HG03469 (cell line): ENCODE data around the gene ADAM33.
A peak's percentile ranks its signal among the peaks of the same experiment; 100 is the strongest.

Source experiments
- ATAC-seq: cut with Tn5 transposase; IDR thresholded peaks from one replicate; pipeline ENCODE4 v1.9.1; 2021; ENCODE audit warnings: mild to moderate bottlenecking, moderate library complexity, moderate number of reproducible peaks; ENCODE audit not compliant: unreplicated experiment

Gene ADAM33

DNA sequence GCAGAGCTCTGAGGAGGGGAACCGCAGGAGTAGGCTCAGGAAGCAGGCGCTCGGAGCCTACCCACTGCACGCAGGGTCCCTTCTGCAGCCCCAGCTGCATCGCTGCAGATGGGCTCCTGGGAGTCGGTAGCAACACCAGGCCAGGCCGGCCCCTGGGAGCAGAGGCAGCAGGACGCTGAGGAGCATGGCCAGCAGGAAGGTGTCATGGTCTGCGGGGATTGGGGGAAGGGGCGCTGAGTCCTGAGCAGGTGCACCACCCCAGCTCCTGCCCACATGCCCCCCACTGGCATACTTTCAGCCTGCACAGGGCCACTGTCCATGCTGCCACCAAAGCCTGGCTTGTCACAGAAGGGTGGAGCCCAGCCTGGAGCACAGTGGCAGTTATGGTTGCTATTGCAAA lies 10.9 kb downstream of the ADAM33 start:
- no peak for ATAC-seq

GRCh38 chr20:3670511-3670910 lies 11.3 kb downstream of the ADAM33 start:
- no peak for ATAC-seq

GRCh38 chr20:3669710-3670367 lies 12.0 kb downstream of the ADAM33 start:
- ATAC-seq, result no peak

DNA sequence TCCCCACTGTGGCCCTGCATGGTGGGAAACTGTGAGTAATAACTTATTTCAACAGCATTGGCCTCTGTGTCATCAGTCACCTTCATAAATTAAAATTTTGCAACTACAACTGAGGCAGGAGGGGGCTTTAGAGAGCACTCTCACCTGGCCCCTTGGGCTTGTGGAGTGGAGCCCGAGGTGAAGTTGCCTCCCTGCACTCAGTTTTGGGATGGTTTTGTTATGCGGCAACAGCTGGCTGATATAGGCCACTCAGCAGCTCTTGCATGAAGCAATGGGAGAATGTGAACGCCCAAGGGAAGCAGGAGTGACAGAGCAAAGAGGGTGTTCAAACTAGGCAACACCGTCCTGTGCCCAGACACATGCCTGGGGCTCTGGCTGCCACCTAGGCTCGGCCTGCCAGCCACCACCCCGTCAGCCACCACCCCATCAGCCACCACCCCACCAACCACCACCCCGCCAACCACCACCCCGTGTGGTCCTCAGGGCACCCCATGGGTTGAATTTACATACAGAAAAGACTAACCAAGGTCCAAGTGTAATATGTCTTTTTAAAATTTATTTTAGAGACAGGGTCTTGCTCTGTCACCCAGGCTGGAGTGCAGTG lies 14.3 kb downstream of the ADAM33 start:
- ATAC-seq, result no peak

DNA sequence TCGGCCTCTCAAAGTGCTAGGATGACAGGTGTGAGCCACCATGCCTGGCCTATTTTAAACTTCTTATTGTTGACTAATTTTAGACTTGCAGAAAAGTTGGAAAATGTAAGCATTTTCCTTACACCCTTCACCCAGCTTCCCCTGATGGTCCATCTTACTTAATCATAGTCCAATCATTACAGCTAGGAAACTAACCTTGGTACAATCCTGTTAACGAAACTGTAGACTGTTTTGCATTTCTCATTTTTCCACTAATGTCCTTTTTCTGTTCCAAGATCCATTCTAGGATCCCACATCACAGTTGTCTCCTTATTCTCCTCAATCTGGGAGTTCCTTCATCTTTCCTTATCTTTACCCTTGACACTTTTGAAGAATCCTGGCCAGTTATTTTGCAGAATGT lies 18.0 kb downstream of the ADAM33 start:
- no peak for ATAC-seq

- ATAC-seq, result no peak
These were observed 18.6 kb downstream of the ADAM33 start, which contains the start of gene GFRA4 for GRCh38 chr20:3663031-3663701. TSS of gene GFRA4 (minus strand) at chr20:3663399. CDS start at chr20:3663399, 0 bp downstream.

DNA sequence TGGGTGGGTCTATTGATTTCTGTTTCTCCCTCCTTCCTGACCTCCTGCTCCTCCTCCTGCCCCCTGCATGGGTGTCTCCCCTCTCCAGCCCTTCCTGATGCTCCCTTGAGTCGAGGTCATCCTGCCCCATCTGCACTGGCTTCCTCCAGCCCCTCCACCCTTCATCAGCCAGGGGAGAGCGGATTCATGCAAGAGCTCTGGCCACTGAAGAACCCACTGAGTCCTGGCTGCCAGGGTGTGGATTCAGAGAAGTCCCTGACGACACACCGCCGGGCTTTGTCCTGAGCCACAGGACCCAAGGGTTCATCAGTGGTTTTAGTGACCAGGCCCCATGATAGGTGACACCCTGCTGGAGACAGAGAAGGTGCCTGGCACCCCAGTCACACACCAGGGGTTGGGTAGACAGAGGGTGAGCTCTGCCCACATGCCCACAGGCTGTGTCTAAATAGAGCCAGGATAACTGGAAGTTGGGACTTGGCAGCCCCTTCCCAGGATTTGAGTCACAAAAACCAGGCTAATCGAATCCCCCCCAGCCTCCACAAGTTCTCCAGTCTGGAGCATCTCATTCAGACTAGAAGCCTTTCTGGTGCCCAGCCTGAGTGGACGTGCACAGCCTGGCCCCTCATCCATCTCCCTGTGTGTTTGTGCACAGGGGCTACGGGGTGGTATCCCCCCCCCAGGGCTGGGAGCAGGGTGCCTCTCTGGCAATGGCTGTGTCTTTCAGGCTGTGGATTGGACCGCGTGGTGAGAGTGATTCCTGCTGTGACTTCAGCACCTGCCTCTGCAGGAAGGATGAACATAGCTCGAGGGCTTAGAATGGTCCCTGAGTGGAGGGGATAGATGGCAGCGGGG lies 19.8 kb downstream of the ADAM33 start:
- no peak for ATAC-seq

DNA sequence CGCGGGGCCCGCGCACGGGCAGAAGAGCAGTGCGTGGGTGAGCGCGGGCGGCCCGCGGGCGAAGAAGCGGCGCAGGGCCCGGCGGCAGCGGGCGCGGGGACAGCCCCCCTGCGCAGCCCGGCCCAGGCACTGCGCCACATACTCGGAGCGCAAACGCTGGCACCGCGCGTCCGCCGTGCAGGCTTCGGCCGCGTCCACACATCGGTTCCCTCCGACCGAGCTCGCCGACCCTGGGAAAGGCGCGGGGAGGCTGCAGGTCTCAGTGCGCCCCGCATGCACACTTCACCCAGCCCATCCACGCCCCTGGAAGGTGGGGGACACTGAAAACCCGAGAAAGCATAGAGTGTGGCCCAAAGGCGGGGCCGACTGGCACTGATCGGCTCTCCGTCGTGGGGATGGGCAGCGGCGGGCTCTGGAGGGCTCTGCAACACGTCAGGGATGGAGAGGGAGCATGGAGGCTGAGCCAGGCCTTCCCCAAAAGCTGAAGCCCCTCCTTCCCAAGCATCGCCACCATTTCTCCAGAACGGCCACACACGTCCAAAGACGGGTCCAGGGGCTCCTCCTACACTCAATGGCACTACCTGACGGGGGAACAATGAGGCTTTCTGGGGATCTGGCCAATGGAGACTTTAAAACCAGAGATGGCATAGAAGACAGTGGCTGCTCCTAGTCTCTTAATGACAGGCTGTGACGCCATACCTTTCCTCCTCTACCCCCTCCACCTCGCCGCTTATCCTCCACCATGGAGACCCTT lies 20.6 kb downstream of the ADAM33 start:
- ATAC-seq, result no peak

DNA sequence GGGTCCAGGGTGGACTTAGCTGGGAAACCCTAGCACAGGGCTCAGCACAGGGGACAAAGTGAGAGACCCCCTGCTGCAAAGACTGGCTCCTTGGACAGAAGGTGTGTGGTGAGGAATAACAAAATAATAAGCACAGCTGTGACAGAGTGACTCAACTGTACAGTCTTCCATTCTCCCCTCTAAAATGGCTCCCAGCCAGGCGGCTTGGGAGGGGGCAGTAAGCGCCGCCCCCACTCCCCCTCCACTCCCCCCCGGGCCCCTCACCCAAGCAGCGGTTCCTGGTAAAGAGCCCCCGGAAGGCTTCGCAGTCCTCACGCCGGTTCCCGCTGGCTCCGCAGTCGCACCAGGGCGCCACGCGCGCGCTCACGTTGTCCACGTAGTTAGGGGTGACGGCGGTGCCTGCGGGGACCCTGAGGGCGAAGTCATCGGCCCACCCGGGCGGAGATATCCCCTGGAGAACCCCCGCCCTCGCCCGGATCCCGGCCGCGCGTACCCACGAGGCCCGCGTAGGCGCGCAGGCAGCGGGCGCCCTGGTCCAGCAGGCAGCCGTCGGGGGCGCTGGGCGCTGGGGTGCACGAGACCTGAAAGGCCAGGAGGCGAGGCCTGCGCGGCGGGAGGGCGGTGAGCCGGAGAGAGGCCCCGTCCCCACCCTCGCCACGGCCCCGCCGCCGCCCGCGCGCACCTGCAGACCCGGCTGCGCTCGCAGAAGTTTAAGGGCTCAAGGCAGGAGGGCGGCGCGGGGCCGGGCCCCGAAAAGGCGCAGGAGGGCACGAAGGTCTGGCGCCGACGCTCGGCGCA lies 21.3 kb downstream of the ADAM33 start:
- no peak for ATAC-seq

- no peak for ATAC-seq
These were observed 22.1 kb downstream of the ADAM33 start for GRCh38 chr20:3659492-3660261.

DNA sequence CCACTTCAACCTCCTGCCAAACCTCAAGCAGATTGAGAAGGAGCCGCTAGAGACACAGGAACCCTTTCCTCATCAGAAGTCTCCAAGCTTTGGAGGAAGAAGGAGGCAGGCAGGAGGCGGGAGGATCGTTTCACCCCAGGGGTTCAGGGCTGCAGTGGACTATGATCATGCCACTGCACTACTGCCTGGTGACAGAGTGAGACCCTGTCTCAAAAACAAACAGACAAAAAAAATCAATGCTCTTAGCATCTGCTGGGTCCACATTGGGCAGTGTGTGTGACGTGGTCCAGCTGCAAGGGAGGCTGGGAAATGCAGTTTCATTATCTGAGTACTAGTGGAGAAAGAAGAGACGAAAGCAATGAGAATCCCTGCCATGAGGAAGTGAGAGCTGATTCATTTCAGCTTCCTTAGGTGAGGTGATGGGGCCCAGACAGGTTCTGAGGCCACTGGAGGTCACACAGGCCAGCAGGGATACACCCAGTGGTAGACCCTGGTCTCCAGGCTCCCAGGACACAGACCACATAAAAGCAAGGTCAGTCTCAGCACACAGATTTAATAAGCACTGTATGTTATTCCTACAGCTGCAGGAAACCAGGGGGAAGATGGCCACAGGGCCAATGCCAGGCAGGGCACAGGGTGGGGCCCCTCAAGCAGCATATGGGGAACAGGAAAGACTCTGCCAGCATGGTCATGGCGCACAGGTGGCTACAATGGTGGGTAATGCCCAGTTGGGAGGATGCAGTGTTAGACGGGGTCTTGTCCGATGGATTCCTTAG lies 22.9 kb downstream of the ADAM33 start:
- ATAC-seq, result peak; percentile 94

GRCh38 chr20:3658019-3658715 lies 23.6 kb downstream of the ADAM33 start:
- ATAC-seq, result no peak

- ATAC-seq, result no peak
These were observed 26.7 kb downstream of the ADAM33 start for GRCh38 chr20:3655131-3655405.

DNA sequence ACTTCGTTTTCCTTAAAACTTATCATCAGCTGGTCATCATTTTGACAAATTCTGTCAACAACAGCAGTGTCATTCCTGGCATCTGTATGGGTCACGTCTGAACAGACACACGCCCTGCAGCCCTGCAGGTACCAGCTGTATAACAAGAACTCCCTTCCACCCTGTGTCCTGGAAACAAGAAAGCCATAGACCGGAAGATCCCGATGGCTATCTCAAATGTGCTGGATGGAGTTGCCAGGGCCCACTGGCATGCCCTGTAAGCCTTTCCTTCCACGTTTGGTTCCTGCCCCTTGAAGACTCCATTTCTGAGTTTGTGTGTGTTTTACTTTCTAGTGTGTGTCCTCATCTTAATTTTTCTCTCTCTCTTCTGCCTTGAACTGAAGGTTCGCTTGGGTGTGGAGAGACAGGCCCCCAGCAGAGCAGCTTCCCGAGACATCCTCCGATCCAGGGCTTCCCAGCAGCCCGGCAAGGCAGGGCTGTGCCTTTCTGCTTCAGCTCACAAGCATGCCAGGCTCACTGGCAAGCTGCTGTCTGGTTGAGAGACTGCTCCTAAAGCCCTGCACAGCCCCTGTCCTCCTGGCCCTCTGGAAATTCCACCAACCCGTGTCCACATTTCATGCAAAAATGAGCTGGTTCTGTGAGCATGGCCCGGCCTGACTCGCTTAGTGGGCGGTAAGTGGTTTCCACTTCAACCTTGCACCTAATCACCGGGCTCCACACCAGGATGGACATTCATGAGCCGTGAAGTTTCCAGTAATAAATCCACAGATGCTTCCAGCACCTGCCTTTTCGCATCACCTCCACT lies 27.3 kb downstream of the ADAM33 start:
- no peak for ATAC-seq

- ATAC-seq, result no peak
These were observed 27.9 kb downstream of the ADAM33 start for GRCh38 chr20:3653921-3654320.

DNA sequence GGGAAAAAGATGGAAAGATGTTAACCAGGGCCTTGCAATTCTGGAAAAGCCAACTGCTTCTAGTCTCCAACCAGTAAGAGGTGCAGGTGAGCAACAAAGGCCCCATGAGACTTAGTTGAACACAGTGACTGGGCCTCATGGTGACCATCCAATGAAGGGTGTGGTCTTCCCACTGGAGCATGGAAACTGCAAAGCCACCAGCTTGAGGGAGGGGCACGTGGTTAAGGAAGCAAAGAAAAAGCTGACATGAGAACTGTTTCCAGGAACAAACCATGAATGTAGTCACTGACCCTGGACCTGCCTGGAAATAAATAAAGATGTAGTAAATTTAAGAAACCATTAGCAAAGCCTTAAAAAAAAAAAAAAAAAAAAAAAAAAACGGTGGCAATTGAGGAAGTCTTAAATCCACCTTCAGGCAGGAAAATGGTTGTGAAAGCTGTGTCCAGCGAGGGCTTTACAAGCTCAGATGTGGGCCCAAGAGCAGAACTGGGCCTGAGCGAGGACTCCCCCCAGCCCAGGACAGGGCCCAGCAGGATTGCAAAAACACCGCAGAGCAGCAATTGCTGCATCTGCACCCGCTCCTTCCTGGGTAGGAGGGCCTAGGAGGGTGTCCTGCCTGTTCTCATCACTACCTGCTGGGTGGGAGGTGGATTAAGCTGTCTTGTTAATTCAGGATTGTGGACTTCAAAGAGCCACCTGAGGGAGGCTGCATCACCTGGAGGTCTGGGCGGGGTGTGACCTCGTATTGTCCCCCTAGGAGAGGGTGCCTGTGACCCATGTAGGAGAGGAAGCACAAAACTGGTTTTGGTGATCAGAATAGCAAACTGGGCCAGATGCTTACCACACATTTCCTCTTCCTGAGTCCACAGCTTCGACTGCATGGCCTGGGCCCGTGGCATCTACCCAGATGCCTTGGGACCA lies 28.9 kb downstream of the ADAM33 start:
- no peak for ATAC-seq
